ENCODE measurements around the gene USO1.

- TF ChIP-seq CTCF (conservative IDR thresholded peaks at IDR 0.05; ENCODE audit: low read depth in 2 of 2) = no peak
- no peak for TF ChIP-seq ETS1 (IDR thresholded peaks at IDR 0.05)
- no peak for TF ChIP-seq EZH2phosphoT487 (IDR thresholded peaks at IDR 0.05; ENCODE audit: unreplicated experiment)
- no peak for TF ChIP-seq REST (IDR thresholded peaks at IDR 0.05; ENCODE audit: unreplicated experiment)
- TF ChIP-seq POLR2AphosphoS5 (IDR thresholded peaks at IDR 0.05; ENCODE audit: low read depth) = no peak
- TF ChIP-seq EZH2 (IDR thresholded peaks at IDR 0.05; ENCODE audit: low read depth, unreplicated experiment) = no peak
- TF ChIP-seq ZNF462 (CRISPR knock-in tag; IDR thresholded peaks at IDR 0.05) = no peak
- TF ChIP-seq JUNB (IDR thresholded peaks at IDR 0.05; ENCODE audit: unreplicated experiment) = no peak
- TF ChIP-seq NANOG (IDR thresholded peaks at IDR 0.05; ENCODE audit: borderline replicate concordance) = no peak
- TF ChIP-seq CREB1 (CRISPR knock-in tag; IDR thresholded peaks at IDR 0.05; ENCODE audit: low read depth) = no peak
- TF ChIP-seq ZNF331 (CRISPR knock-in tag; IDR thresholded peaks at IDR 0.05; ENCODE audit: low read depth) = no peak
- no peak for TF ChIP-seq STAT1 (IDR thresholded peaks at IDR 0.05; ENCODE audit: unreplicated experiment)
These were observed 95.8 kb downstream of the USO1 start for GRCh38 chr4:75820197-75820596.

Measured in GM23338 (cell line).